ENCODE measurements around the gene MBOAT7.

GRCh38 chr19:54136864-54137698, 52.3 kb downstream of the MBOAT7 start:
- TF ChIP-seq, protein P1, sequence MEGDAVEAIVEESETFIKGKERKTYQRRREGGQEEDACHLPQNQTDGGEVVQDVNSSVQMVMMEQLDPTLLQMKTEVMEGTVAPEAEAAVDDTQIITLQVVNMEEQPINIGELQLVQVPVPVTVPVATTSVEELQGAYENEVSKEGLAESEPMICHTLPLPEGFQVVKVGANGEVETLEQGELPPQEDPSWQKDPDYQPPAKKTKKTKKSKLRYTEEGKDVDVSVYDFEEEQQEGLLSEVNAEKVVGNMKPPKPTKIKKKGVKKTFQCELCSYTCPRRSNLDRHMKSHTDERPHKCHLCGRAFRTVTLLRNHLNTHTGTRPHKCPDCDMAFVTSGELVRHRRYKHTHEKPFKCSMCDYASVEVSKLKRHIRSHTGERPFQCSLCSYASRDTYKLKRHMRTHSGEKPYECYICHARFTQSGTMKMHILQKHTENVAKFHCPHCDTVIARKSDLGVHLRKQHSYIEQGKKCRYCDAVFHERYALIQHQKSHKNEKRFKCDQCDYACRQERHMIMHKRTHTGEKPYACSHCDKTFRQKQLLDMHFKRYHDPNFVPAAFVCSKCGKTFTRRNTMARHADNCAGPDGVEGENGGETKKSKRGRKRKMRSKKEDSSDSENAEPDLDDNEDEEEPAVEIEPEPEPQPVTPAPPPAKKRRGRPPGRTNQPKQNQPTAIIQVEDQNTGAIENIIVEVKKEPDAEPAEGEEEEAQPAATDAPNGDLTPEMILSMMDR (IDR thresholded peaks at IDR 0.05; ENCODE audit: poor library complexity, severe bottlenecking), result no peak
- TF ChIP-seq EP300 (conservative IDR thresholded peaks at IDR 0.05; ENCODE audit: poor library complexity, severe bottlenecking) (peak; percentile 94), REST (IDR thresholded peaks at IDR 0.05; ENCODE audit: borderline replicate concordance) (peak; percentile 7), EZH2 (IDR thresholded peaks at IDR 0.05; ENCODE audit: borderline replicate concordance, insufficient read depth, low read length, poor library complexity, severe bottlenecking) (no peak), POLR2AphosphoS5 (IDR thresholded peaks at IDR 0.05) (no peak), RAD21 (conservative IDR thresholded peaks at IDR 0.05) (peak; percentile 45)

Measured in neural cell (in vitro differentiated cells).